HG03066 (cell line): Measurements from ENCODE around the gene CCDC7.
"Not testable (repeated sequence)": the region's sequence is repeated elsewhere in the genome, so short reads cannot be mapped to it uniquely, and the experiment has no call there.

Experiments used
- ATAC-seq: cut with Tn5 transposase; IDR thresholded peaks from one replicate; pipeline ENCODE4 v1.9.1; 2021; ENCODE audit warnings: low read depth; ENCODE audit not compliant: unreplicated experiment

Gene CCDC7

GRCh38 chr10:32446536-32447406 is 831 bp downstream of the CCDC7 start:
- peak; percentile 7 for ATAC-seq

GRCh38 chr10:32454148-32454547 is 8.2 kb downstream of the CCDC7 start:
- ATAC-seq = no peak

- no peak for ATAC-seq
Measured at GRCh38 chr10:32459051-32459698, 13.2 kb downstream of the CCDC7 start.

GRCh38 chr10:32461203-32461602 is 15.3 kb downstream of the CCDC7 start:
- peak; percentile 66 for ATAC-seq

- ATAC-seq = no peak
Measured at GRCh38 chr10:32471232-32471631, 25.3 kb downstream of the CCDC7 start.

- ATAC-seq = no peak
Measured at GRCh38 chr10:32477499-32477898, 31.6 kb downstream of the CCDC7 start.

- ATAC-seq = no peak
Measured at GRCh38 chr10:32481606-32482005, 35.7 kb downstream of the CCDC7 start.

- ATAC-seq = not testable (repeated sequence)
Measured at GRCh38 chr10:32483019-32483502, 37.1 kb downstream of the CCDC7 start.

- not testable (repeated sequence) for ATAC-seq
Measured at GRCh38 chr10:32488038-32488437, 42.1 kb downstream of the CCDC7 start.

GRCh38 chr10:32489158-32489557 is 43.2 kb downstream of the CCDC7 start:
- ATAC-seq = no peak

- no peak for ATAC-seq
Measured at GRCh38 chr10:32489901-32490300, 44.0 kb downstream of the CCDC7 start.

- not testable (repeated sequence) for ATAC-seq
Measured at GRCh38 chr10:32494562-32494961, 48.6 kb downstream of the CCDC7 start.

GRCh38 chr10:32500136-32500535 is 54.2 kb downstream of the CCDC7 start:
- ATAC-seq = not testable (repeated sequence)

GRCh38 chr10:32501906-32502305 is 56.0 kb downstream of the CCDC7 start:
- ATAC-seq = no peak

- not testable (repeated sequence) for ATAC-seq
Measured at GRCh38 chr10:32505762-32506420, 60.0 kb downstream of the CCDC7 start.

- no peak for ATAC-seq
Measured at GRCh38 chr10:32511599-32511998, 65.7 kb downstream of the CCDC7 start.

- ATAC-seq = no peak
Measured at GRCh38 chr10:32516567-32517495, 70.9 kb downstream of the CCDC7 start.

- ATAC-seq = no peak
Measured at GRCh38 chr10:32530231-32530630, 84.3 kb downstream of the CCDC7 start.

GRCh38 chr10:32538256-32538655 is 92.3 kb downstream of the CCDC7 start:
- ATAC-seq = no peak
